Mucosa of descending colon (tissue), 3 donors: ENCODE data around the gene GOSR2. TPM values are rescaled to one million over a fixed set of nuclear protein-coding genes. Genes with fewer than 3 reads are reported as not detected.

Experiments used
- ATAC-seq: fragments of 200-7000 bp; cut with Tn5 transposase; one replicate; pipeline ENCODE4 v1.9.1; 2020; ENCODE audit warnings: mild to moderate bottlenecking, moderate library complexity
- DNase-seq, 3 donors: peaks; one replicate each; pipeline ENCODE4 v3.0.0-alpha.2; 2020
- H3K36me3 ChIP-seq: fragments of 200-600 bp; one replicate; pipeline ENCODE4 v1.8.0; 2021; ENCODE audit warnings: low read depth, mild to moderate bottlenecking
- H3K4me1 ChIP-seq: fragments of 200-600 bp; one replicate; pipeline ENCODE4 v1.8.0; 2021; ENCODE audit warnings: low read depth, mild to moderate bottlenecking
- H3K4me3 ChIP-seq: fragments of 200-600 bp; one replicate; pipeline ENCODE4 v1.8.0; 2021; ENCODE audit warnings: mild to moderate bottlenecking
- H3K9me3 ChIP-seq: fragments of 200-600 bp; one replicate; pipeline ENCODE4 v1.8.0; 2021; ENCODE audit warnings: mild to moderate bottlenecking
- CTCF ChIP-seq: fragments of 200-600 bp; IDR thresholded peaks from one replicate; pipeline ENCODE4 v1.8.0; 2022; ENCODE audit warnings: antibody characterized with exemption, mild to moderate bottlenecking
- intact Hi-C, 2 donors: fragments of 100-400 bp; cut with DNase I in 1 of 2; cut with micrococcal nuclease in 1 of 2; formaldehyde crosslinking; loops; one replicate each; pipeline versions ENCODE4 v1.11.0 to v1.11.1; 2022; cut with DNase I, micrococcal nuclease
- total RNA-seq, 3 donors: library from RNA; stranded (reverse); fragmentation: NEBNext Ultra II Directional in 2 of 3; extraction: Animal tissue kit (Norgen Biotek cat#: 25700) in 2 of 3; gene quantifications; one replicate each; pipeline versions ENCODE4 v1.2.1 to v1.2.4, GENCODE V29; 2021 to 2023
- donor health status: DM: no; HTN: no; CAD: no; lungs with moderate emphysema.
- donor health status: DM: no; HTN: no; CAD: no.
- donor health status: DM: no; HTN: yes; CAD: no.

GOSR2 gene
- total RNA-seq, 3 donors from 2014 or later = 53.7 to 56.5 (median 55.0) TPM

- TF ChIP-seq CTCF = no peak
- Histone ChIP-seq H3K36me3 (no peaks in the 10 kb centered on the region), H3K4me1 (no peaks in the 10 kb centered on the region), H3K9me3 (no peaks in the 10 kb centered on the region), H3K4me3 (no peak overlapping the region)
- intact Hi-C loops = no loop called here
- no peak for ATAC-seq
- no peak for DNase-seq
Observed at GRCh38 chr17:46894024-46894423, 28.9 kb upstream of the GOSR2 start.

- ATAC-seq = no peak
- no peak for TF ChIP-seq CTCF
- intact Hi-C loops = no loop called here
Observed at GRCh38 chr17:46894476-46895151, 28.3 kb upstream of the GOSR2 start.

GRCh38 chr17:46895171-46895570 is 27.8 kb upstream of the GOSR2 start:
- no peak for DNase-seq
- Histone ChIP-seq H3K36me3 (no peaks in the 10 kb centered on the region), H3K4me1 (no peaks in the 10 kb centered on the region), H3K9me3 (no peaks in the 10 kb centered on the region), H3K4me3 (no peak overlapping the region)
- no peak for ATAC-seq
- intact Hi-C loops = no loop called here
- TF ChIP-seq CTCF = no peak

More at GRCh38 chr17:46894476-46895151, 28.3 kb upstream of the GOSR2 start:
- no peak for DNase-seq
- no peak overlapping the region for H3K4me3 ChIP-seq
- H3K4me1 ChIP-seq = no peaks in the 10 kb centered on the region
- H3K9me3 ChIP-seq = no peaks in the 10 kb centered on the region
- no peaks in the 10 kb centered on the region for H3K36me3 ChIP-seq

- ATAC-seq (no peak), DNase-seq (no peak)
- Histone ChIP-seq H3K4me3 (no peak overlapping the region), H3K9me3 (no peaks in the 10 kb centered on the region), H3K4me1 (no peaks in the 10 kb centered on the region), H3K36me3 (no peaks in the 10 kb centered on the region)
- intact Hi-C loops = no loop called here
- TF ChIP-seq CTCF = no peak
Observed at GRCh38 chr17:46896991-46897390, 26.0 kb upstream of the GOSR2 start.

- intact Hi-C loops = no loop called here
- DNase-seq = no peak
- TF ChIP-seq CTCF = no peak
- Histone ChIP-seq H3K9me3 (no peaks in the 10 kb centered on the region), H3K36me3 (no peaks in the 10 kb centered on the region), H3K4me1 (no peaks in the 10 kb centered on the region), H3K4me3 (no peak overlapping the region)
- no peak for ATAC-seq
Observed at GRCh38 chr17:46898364-46898763, 24.6 kb upstream of the GOSR2 start.

GRCh38 chr17:46898860-46899259 is 24.1 kb upstream of the GOSR2 start:
- ATAC-seq (no peak), DNase-seq (no peak)
- H3K9me3 ChIP-seq = no peaks in the 10 kb centered on the region
- intact Hi-C loops = no loop called here
- H3K36me3 ChIP-seq = no peaks in the 10 kb centered on the region
- no peaks in the 10 kb centered on the region for H3K4me1 ChIP-seq
- TF ChIP-seq CTCF = no peak
- H3K4me3 ChIP-seq = no peak overlapping the region
